Measurements from ENCODE around the gene SCARB1. TPM values are rescaled to one million over a fixed set of nuclear protein-coding genes. Genes with fewer than 3 reads are reported as not detected.

SCARB1 gene
- polyA plus RNA-seq, 6 donors from 2014 or later, result 4.1 to 20.8 (median 12.1) TPM

GRCh38 chr12:124769163-124769530 is 94.5 kb downstream of the SCARB1 start:
- H3K4me1 Mint-ChIP-seq, result peaks cover 19 to 24% (median 22%) of the 10 kb centered on the region in 3 donors
- H3K9me3 Mint-ChIP-seq, result peaks cover 5 to 18% (median 15%) of the 10 kb centered on the region in 7 donors
- H3K4me3 Mint-ChIP-seq, result no peak overlapping the region
- ATAC-seq (ENCODE audit: low read depth in 2 of 2) (no peak), DNase-seq (no peak)
- peaks cover 8 to 23% (median 17%) of the 10 kb centered on the region in 3 donors for H3K27me3 Mint-ChIP-seq
- peaks cover 0 to 9% of the 10 kb centered on the region in 2 donors for H3K36me3 Mint-ChIP-seq
- H3K27ac Mint-ChIP-seq, result no peak overlapping the region

GRCh38 chr12:124768452-124769162 is 95.1 kb downstream of the SCARB1 start:
- Mint-ChIP-seq H3K4me3 (no peak overlapping the region), H3K27ac (no peak overlapping the region), H3K27me3 (peaks cover 8 to 23% (median 17%) of the 10 kb centered on the region in 3 donors), H3K9me3 (peaks cover 5 to 20% (median 18%) of the 10 kb centered on the region in 7 donors), H3K36me3 (peaks cover 0 to 9% of the 10 kb centered on the region in 2 donors), H3K4me1 (peaks cover 15 to 22% (median 20%) of the 10 kb centered on the region in 3 donors)
- no peak for DNase-seq
- ATAC-seq (ENCODE audit: low read depth in 2 of 2), result no peak

GRCh38 chr12:124767066-124767821 is 96.4 kb downstream of the SCARB1 start:
- peak; percentile 74 for DNase-seq
- Mint-ChIP-seq H3K4me3 (peak overlapping the region in 3 of 8 donors; percentile 30 to 78 (median 46)), H3K27me3 (peaks cover 6 to 17% (median 9%) of the 10 kb centered on the region in 3 donors), H3K4me1 (peaks cover 14 to 22% (median 15%) of the 10 kb centered on the region in 3 donors), H3K9me3 (peaks cover 5 to 23% (median 21%) of the 10 kb centered on the region in 7 donors), H3K27ac (peak overlapping the region; percentile 15 to 94 (median 88)), H3K36me3 (peaks cover 0 to 9% of the 10 kb centered on the region in 2 donors)
- peak; percentile 85 for ATAC-seq (ENCODE audit: low read depth in 2 of 2)

GRCh38 chr12:124766727-124767065 is 97.0 kb downstream of the SCARB1 start:
- ATAC-seq (ENCODE audit: low read depth in 2 of 2) (peak; percentile 13 to 16), DNase-seq (no peak)
- H3K4me1 Mint-ChIP-seq, result peaks cover 10 to 18% (median 10%) of the 10 kb centered on the region in 3 donors
- H3K36me3 Mint-ChIP-seq, result peaks cover 0 to 9% of the 10 kb centered on the region in 2 donors
- no peak overlapping the region for H3K4me3 Mint-ChIP-seq
- H3K9me3 Mint-ChIP-seq, result peaks cover 5 to 23% (median 21%) of the 10 kb centered on the region in 7 donors
- peak overlapping the region in 3 of 6 donors; percentile 15 to 94 (median 92) for H3K27ac Mint-ChIP-seq
- H3K27me3 Mint-ChIP-seq, result peaks cover 3 to 12% (median 4%) of the 10 kb centered on the region in 3 donors

GRCh38 chr12:124765581-124766489 is 97.8 kb downstream of the SCARB1 start:
- H3K27ac Mint-ChIP-seq, result peak overlapping the region in 1 of 6 donors; percentile 52
- H3K4me3 Mint-ChIP-seq, result no peak overlapping the region
- peaks cover 5 to 23% (median 21%) of the 10 kb centered on the region in 7 donors for H3K9me3 Mint-ChIP-seq
- DNase-seq, result no peak
- ATAC-seq (ENCODE audit: low read depth in 2 of 2), result no peak
- peaks cover 10 to 13% (median 10%) of the 10 kb centered on the region in 3 donors for H3K4me1 Mint-ChIP-seq
- peaks cover 0 to 9% of the 10 kb centered on the region in 2 donors for H3K36me3 Mint-ChIP-seq
- H3K27me3 Mint-ChIP-seq, result peaks cover 5 to 7% (median 6%) of the 10 kb centered on the region in 3 donors

- no peak for ATAC-seq (ENCODE audit: low read depth in 2 of 2)
- peaks cover 0 to 9% of the 10 kb centered on the region in 2 donors for H3K36me3 Mint-ChIP-seq
Observed at GRCh38 chr12:124764870-124765580, 98.6 kb downstream of the SCARB1 start.

GRCh38 chr12:124764451-124764850 is 99.2 kb downstream of the SCARB1 start:
- H3K36me3 Mint-ChIP-seq, result peaks cover 0 to 9% of the 10 kb centered on the region in 2 donors
- H3K4me1 Mint-ChIP-seq, result peaks cover 10 to 16% (median 14%) of the 10 kb centered on the region in 3 donors
- H3K9me3 Mint-ChIP-seq, result peaks cover 5 to 23% (median 21%) of the 10 kb centered on the region in 7 donors
- H3K27ac Mint-ChIP-seq, result no peak overlapping the region
- H3K27me3 Mint-ChIP-seq, result peaks cover 15 to 19% (median 16%) of the 10 kb centered on the region in 3 donors
- H3K4me3 Mint-ChIP-seq, result peak overlapping the region in 1 of 8 donors; percentile 26
- ATAC-seq (ENCODE audit: low read depth in 2 of 2) (no peak), DNase-seq (no peak)

More at GRCh38 chr12:124764870-124765580, 98.6 kb downstream of the SCARB1 start:
- Mint-ChIP-seq H3K27ac (no peak overlapping the region), H3K4me3 (no peak overlapping the region), H3K27me3 (peaks cover 12 to 13% (median 12%) of the 10 kb centered on the region in 3 donors), H3K9me3 (peaks cover 5 to 23% (median 21%) of the 10 kb centered on the region in 7 donors), H3K4me1 (peaks cover 10 to 13% (median 11%) of the 10 kb centered on the region in 3 donors)
- DNase-seq, result no peak

GRCh38 chr12:124763594-124763979 is 100.1 kb downstream of the SCARB1 start:
- DNase-seq (no peak), ATAC-seq (ENCODE audit: low read depth in 2 of 2) (no peak)
- H3K4me1 Mint-ChIP-seq, result peaks cover 10 to 16% (median 14%) of the 10 kb centered on the region in 3 donors
- H3K27ac Mint-ChIP-seq, result no peak overlapping the region
- H3K4me3 Mint-ChIP-seq, result no peak overlapping the region
- H3K27me3 Mint-ChIP-seq, result peaks cover 16 to 25% (median 18%) of the 10 kb centered on the region in 3 donors
- H3K9me3 Mint-ChIP-seq, result peaks cover 5 to 23% (median 21%) of the 10 kb centered on the region in 7 donors
- H3K36me3 Mint-ChIP-seq, result peaks cover 0 to 9% of the 10 kb centered on the region in 2 donors

GRCh38 chr12:124762791-124763593 is 100.7 kb downstream of the SCARB1 start:
- H3K4me3 Mint-ChIP-seq, result no peak overlapping the region
- no peak for ATAC-seq (ENCODE audit: low read depth in 2 of 2)
- H3K27me3 Mint-ChIP-seq, result peaks cover 16 to 27% (median 18%) of the 10 kb centered on the region in 3 donors
- peaks cover 10 to 16% (median 14%) of the 10 kb centered on the region in 3 donors for H3K4me1 Mint-ChIP-seq
- no peak for DNase-seq
- H3K9me3 Mint-ChIP-seq, result peaks cover 5 to 23% (median 21%) of the 10 kb centered on the region in 7 donors
- no peak overlapping the region for H3K27ac Mint-ChIP-seq
- H3K36me3 Mint-ChIP-seq, result peaks cover 0 to 9% of the 10 kb centered on the region in 2 donors

- peaks cover 0 to 15% of the 10 kb centered on the region in 2 donors for H3K36me3 Mint-ChIP-seq
- no peak overlapping the region for H3K27ac Mint-ChIP-seq
- no peak for DNase-seq
- H3K4me1 Mint-ChIP-seq, result peaks cover 8 to 12% (median 12%) of the 10 kb centered on the region in 3 donors
- peaks cover 21 to 33% (median 22%) of the 10 kb centered on the region in 3 donors for H3K27me3 Mint-ChIP-seq
- no peak overlapping the region for H3K4me3 Mint-ChIP-seq
- H3K9me3 Mint-ChIP-seq, result peaks cover 5 to 23% (median 21%) of the 10 kb centered on the region in 7 donors
- no peak for ATAC-seq (ENCODE audit: low read depth in 2 of 2)
Observed at GRCh38 chr12:124762384-124762783, 101.3 kb downstream of the SCARB1 start.

GRCh38 chr12:124761871-124762270 is 101.8 kb downstream of the SCARB1 start:
- peaks cover 22 to 35% (median 26%) of the 10 kb centered on the region in 3 donors for H3K27me3 Mint-ChIP-seq
- no peak overlapping the region for H3K4me3 Mint-ChIP-seq
- H3K36me3 Mint-ChIP-seq, result peaks cover 0 to 16% of the 10 kb centered on the region in 2 donors
- no peak overlapping the region for H3K27ac Mint-ChIP-seq
- DNase-seq (no peak), ATAC-seq (ENCODE audit: low read depth in 2 of 2) (no peak)
- peaks cover 5 to 23% (median 21%) of the 10 kb centered on the region in 7 donors for H3K9me3 Mint-ChIP-seq
- H3K4me1 Mint-ChIP-seq, result peaks cover 3 to 7% (median 6%) of the 10 kb centered on the region in 3 donors

All from naive B cell (primary cell).